ENCODE data around the gene BAK1. TPM values are rescaled to one million over a fixed set of nuclear protein-coding genes. Genes with fewer than 3 reads are reported as not detected.
"Not testable (repeated sequence)": the region's sequence is repeated elsewhere in the genome, so short reads cannot be mapped to it uniquely, and the experiment has no call there.

The BAK1 gene
- total RNA-seq, 1 donor from 2014 or later = 23.9 TPM

GRCh38 chr6:33599413-33599938, 19.4 kb upstream of the BAK1 start:
- Histone ChIP-seq H3K36me3 (ENCODE audit: control insufficient read depth, insufficient read depth, low read length) (no peaks in the 10 kb centered on the region), H3K27me3 (ENCODE audit: control insufficient read depth, insufficient read depth, low read length) (no peaks in the 10 kb centered on the region), H3K4me3 (ENCODE audit: low read depth, low read length) (no peak overlapping the region)
- no peak for TF ChIP-seq CTCF (IDR thresholded peaks at IDR 0.05; ENCODE audit: insufficient read depth, low read length, poor library complexity, severe bottlenecking)
- DNase-seq (ENCODE audit: low read depth) = no peak

- Histone ChIP-seq H3K4me3 (ENCODE audit: low read depth, low read length) (no peak overlapping the region), H3K36me3 (ENCODE audit: control insufficient read depth, insufficient read depth, low read length) (no peaks in the 10 kb centered on the region), H3K27me3 (ENCODE audit: control insufficient read depth, insufficient read depth, low read length) (no peaks in the 10 kb centered on the region)
- no peak for TF ChIP-seq CTCF (IDR thresholded peaks at IDR 0.05; ENCODE audit: insufficient read depth, low read length, poor library complexity, severe bottlenecking)
- DNase-seq (ENCODE audit: low read depth) = no peak
Measured at GRCh38 chr6:33597551-33598322, 17.7 kb upstream of the BAK1 start.

- not testable (repeated sequence) for H3K36me3 ChIP-seq (ENCODE audit: control insufficient read depth, insufficient read depth, low read length); H3K4me3 ChIP-seq (ENCODE audit: low read depth, low read length); H3K27me3 ChIP-seq (ENCODE audit: control insufficient read depth, insufficient read depth, low read length); DNase-seq (ENCODE audit: low read depth)
Measured at GRCh38 chr6:33596894-33597293, 16.8 kb upstream of the BAK1 start.

GRCh38 chr6:33595001-33595846, 15.1 kb upstream of the BAK1 start:
- Histone ChIP-seq H3K27me3 (ENCODE audit: control insufficient read depth, insufficient read depth, low read length) (no peaks in the 10 kb centered on the region), H3K4me3 (ENCODE audit: low read depth, low read length) (no peak overlapping the region), H3K36me3 (ENCODE audit: control insufficient read depth, insufficient read depth, low read length) (no peaks in the 10 kb centered on the region)
- DNase-seq (ENCODE audit: low read depth) = no peak
- TF ChIP-seq CTCF (IDR thresholded peaks at IDR 0.05; ENCODE audit: insufficient read depth, low read length, poor library complexity, severe bottlenecking) = no peak

GRCh38 chr6:33593414-33593727, 13.3 kb upstream of the BAK1 start:
- no peaks in the 10 kb centered on the region for H3K36me3 ChIP-seq (ENCODE audit: control insufficient read depth, insufficient read depth, low read length)
- no peak overlapping the region for H3K4me3 ChIP-seq (ENCODE audit: low read depth, low read length)
- no peak for TF ChIP-seq CTCF (IDR thresholded peaks at IDR 0.05; ENCODE audit: insufficient read depth, low read length, poor library complexity, severe bottlenecking)
- no peaks in the 10 kb centered on the region for H3K27me3 ChIP-seq (ENCODE audit: control insufficient read depth, insufficient read depth, low read length)
- DNase-seq (ENCODE audit: low read depth) = no peak

GRCh38 chr6:33592595-33593413, 12.7 kb upstream of the BAK1 start:
- TF ChIP-seq CTCF (IDR thresholded peaks at IDR 0.05; ENCODE audit: insufficient read depth, low read length, poor library complexity, severe bottlenecking) = no peak
- no peaks in the 10 kb centered on the region for H3K36me3 ChIP-seq (ENCODE audit: control insufficient read depth, insufficient read depth, low read length)
- H3K27me3 ChIP-seq (ENCODE audit: control insufficient read depth, insufficient read depth, low read length) = no peaks in the 10 kb centered on the region
- peak; percentile 28 for DNase-seq (ENCODE audit: low read depth)
- no peak overlapping the region for H3K4me3 ChIP-seq (ENCODE audit: low read depth, low read length)

Measured in kidney epithelial cell (primary cell).